GM19324 (cell line): Measurements from ENCODE around the gene BCAP31.
"Not testable (repeated sequence)": the region's sequence is repeated elsewhere in the genome, so short reads cannot be mapped to it uniquely, and the experiment has no call there.

Experiments used
- ATAC-seq: cut with Tn5 transposase; IDR thresholded peaks from one replicate; pipeline ENCODE4 v1.9.1; 2021; ENCODE audit warnings: mild to moderate bottlenecking, moderate library complexity; ENCODE audit not compliant: unreplicated experiment, low FRiP score

The BCAP31 gene

GRCh38 chrX:153719238-153719637 lies 4.9 kb downstream of the BCAP31 start:
- ATAC-seq = no peak

GRCh38 chrX:153717445-153717844 lies 6.7 kb downstream of the BCAP31 start:
- no peak for ATAC-seq

- ATAC-seq = no peak
These were observed 9.9 kb downstream of the BCAP31 start for GRCh38 chrX:153714256-153714655.

DNA sequence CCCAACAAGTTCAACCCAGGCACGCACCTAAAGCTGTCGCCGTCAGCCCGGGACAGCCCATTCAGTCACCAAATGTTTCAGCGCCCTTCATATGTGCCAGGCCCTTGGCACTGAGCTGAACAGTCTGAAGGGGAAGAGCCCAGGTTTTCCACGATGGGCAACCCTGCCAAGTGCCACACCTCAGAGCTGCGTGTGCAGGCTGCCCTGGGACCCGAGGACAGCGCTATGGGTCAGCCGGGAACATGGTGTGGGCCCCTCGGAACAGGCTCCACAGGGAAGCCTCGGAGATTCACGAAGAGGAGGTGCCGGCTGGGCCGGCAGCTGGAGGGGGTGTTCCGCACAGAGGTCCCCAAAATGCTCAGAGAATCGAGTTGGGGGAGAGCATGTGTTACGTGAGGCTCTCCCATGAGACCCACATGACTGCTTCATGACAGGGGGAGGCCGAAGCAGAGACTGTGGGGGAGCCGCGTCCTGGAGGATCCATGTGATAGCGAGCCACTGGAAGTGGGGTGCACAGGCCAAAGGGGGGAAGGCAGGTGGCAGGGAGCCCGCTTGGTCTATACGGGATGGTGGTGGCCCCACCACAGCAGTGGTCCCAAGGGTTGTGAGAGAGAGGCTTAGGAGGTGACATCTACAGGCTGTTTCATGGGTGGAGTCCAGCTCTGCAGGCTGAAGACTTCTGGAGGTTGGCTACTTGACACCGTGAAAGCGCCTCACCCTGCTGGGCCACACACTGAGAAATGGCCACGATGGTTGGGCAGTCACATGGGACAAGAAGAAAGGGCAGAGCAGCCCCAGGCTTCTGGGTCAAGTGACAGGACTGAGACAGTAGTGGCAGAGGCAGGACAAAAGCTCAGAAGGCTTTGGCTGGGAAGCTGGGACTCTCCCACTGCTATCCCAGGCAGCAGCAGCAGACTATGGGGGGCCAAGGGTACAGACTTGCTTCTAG lies 14.2 kb downstream of the BCAP31 start:
- no peak for ATAC-seq

DNA sequence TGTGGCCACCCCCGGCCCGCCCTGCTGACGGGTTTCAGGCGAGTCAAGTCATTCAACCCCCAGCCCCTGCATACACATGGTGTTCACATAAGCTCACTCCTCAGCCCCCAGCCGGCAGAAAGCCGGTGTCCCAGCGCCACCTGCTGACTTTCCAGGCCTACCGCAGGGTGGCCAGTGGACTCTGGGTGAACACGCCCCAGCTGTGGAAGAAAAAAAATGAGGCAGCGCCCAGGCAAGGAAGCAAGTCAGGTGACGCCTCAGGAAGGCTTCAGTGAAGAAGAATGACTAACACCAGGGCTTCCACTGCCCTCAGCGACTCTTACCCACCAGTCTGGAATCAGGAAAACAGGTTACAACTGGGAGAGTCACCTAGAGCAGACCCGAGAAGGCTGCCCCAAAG lies 15.8 kb downstream of the BCAP31 start:
- ATAC-seq = no peak

DNA sequence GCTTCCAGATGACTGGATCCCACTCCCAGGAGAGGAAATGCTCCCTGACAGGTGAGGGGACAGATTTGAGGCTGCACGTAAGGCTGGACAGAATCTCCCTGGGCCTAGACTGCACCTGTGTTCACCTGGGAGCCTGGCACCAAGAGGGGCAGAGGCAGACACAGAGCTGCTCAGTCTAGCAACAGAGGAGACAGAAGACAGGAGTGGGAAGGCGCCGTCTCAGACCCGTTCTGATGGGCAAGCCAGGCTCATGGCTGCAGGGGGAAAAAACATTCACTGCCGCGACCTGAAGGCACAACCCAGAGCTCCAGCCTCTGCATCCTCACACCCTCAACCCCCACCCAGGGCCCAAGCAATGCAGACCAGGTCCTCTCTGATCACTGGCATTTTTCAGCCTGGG lies 16.8 kb downstream of the BCAP31 start:
- ATAC-seq = no peak

DNA sequence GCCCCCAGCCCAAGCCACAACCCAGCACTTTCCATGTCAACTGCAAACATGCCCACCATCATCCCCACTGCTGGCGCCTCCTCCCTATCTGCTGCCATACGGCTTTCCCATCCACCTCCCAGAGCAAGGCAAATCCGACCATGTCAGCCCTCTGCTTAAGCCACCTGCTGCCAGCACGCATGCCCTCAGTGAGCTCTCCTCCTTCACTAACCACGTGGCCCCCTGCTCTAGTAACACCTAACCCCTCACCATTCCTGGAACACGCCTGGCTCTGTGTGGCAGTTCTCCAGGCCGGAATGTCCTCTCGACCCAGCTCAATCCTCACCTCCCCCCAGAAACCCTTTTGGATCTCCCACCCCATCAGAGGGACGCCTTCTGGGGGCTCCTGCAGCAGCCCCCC lies 17.4 kb downstream of the BCAP31 start:
- no peak for ATAC-seq

DNA sequence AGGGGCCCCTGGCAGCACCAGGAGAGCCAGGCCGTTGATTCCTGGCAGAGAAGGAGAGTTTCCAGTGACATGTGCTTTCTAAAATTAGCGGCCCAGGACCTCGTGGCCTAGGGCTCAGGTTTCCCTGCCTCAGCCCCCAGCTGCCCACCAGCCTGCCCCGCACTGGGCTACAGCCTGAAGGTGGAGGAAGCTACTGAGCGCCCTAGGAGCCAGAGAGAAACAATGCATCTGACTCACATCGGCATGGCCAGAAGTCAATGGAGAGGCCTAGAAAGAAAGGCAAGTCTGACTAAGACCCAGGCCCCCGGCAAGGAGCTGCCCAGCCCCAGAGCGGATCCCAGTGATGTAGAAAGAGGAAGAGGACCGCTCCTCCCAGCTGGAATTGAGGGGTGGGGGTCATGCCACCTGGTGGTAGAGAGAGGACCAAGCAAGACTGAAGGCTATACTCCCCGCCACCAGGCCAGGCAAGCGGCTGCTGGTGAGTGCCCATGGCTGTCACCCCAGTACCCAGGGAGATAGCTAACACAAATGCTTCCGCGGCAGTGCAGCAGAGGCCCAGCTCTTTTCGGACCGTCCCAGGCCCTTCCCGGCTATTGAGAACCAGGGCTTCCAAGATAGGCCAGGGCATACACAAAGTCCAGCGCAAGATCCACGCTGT lies 18.7 kb downstream of the BCAP31 start:
- ATAC-seq = not testable (repeated sequence)

GRCh38 chrX:153704631-153705402 lies 19.4 kb downstream of the BCAP31 start:
- not testable (repeated sequence) for ATAC-seq

- ATAC-seq = no peak
These were observed 20.1 kb downstream of the BCAP31 start for GRCh38 chrX:153704021-153704526.

- ATAC-seq = no peak
These were observed 21.2 kb downstream of the BCAP31 start for GRCh38 chrX:153703036-153703370.

DNA sequence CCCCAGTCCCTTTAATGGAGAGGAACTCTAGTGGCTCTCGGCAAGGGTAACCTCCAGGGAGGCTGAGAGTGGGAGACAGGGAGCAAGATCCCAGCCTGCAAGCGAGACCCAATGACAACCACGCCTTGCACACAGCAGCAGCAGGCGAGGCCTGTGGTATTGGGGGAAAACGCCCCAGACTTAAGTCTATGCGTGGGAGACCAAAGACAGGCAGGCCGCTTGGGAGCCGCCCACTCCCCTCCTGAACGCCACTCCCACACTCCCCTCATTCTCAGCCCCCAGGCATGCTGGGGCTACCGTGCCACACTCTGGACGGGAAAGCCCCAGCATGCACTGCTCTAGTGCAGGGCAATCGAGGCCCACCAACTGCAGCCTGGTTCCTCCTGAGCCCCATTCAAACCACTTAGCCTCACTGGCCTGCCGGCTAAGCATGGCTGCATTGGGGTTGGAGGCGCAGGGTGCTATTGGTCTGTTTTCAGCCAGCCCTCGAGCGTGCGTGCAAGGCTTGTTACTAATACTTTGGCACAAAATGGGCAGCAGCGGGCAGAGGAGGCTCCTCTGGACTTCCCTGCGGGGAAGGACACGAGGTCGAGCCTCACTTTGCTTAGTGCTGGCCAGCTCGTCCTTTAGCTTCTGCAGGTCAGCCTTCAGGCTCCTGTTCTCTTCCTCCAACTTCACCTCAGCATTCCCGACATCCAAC lies 21.7 kb downstream of the BCAP31 start:
- ATAC-seq = no peak

DNA sequence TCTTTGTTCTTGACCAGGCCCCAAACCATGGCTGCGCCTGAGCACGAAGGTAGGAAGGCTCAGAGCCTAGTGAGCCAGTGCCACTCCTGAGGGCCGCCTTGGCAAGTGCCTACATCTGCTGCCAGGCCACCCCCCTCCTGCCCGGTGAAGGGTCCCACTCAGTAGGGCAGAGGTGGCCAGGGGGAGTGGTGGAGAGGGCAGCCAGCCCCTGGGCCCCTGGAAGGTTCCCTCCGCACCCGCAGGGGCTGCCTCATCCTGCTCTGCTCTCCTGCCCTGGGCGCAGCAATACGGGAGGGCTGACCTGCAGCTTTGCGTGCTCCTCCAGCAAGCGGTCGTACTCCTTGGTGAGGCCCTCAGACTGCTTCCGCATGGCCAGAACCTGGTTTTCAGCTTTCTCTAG lies 22.5 kb downstream of the BCAP31 start:
- no peak for ATAC-seq

- ATAC-seq = no peak
These were observed 23.2 kb downstream of the BCAP31 start for GRCh38 chrX:153700967-153701366.

- ATAC-seq = no peak
These were observed 23.7 kb downstream of the BCAP31 start for GRCh38 chrX:153700376-153700945.

GRCh38 chrX:153699784-153700371 lies 24.3 kb downstream of the BCAP31 start:
- ATAC-seq = not testable (repeated sequence)

GRCh38 chrX:153699210-153699783 lies 24.9 kb downstream of the BCAP31 start:
- not testable (repeated sequence) for ATAC-seq

GRCh38 chrX:153697924-153698865 lies 26.0 kb downstream of the BCAP31 start:
- no peak for ATAC-seq
